Esophagus (tissue), 2 donors: ENCODE data around the gene PTPRN. TPM values are rescaled to one million over a fixed set of nuclear protein-coding genes. Genes with fewer than 3 reads are reported as not detected.

ENCODE experiments used
- H3K27ac ChIP-seq, 2 donors: one replicate each; pipeline ENCODE4 v1.5.1; 2013; ENCODE audit warnings: low read depth in 2 of 2, mild to moderate bottlenecking in 2 of 2, inconsistent platforms in 1 of 2, low read length in 1 of 2, moderate library complexity in 1 of 2
- H3K27me3 ChIP-seq, 2 donors: one replicate each; pipeline ENCODE4 v1.6.1; 2013; ENCODE audit warnings: low read length in 2 of 2, control low read depth in 1 of 2, mild to moderate bottlenecking in 1 of 2; ENCODE audit not compliant: insufficient read depth in 2 of 2, control insufficient read depth in 1 of 2
- H3K36me3 ChIP-seq, 2 donors: one replicate each; pipeline ENCODE4 v1.6.1; 2013; ENCODE audit warnings: low read length in 1 of 2; ENCODE audit not compliant: control insufficient read depth in 2 of 2, insufficient read depth in 2 of 2
- H3K4me1 ChIP-seq, 2 donors: one replicate each; pipeline ENCODE4 v1.6.1; 2013; ENCODE audit warnings: low read length in 1 of 2; ENCODE audit not compliant: control insufficient read depth in 2 of 2, insufficient read depth in 2 of 2
- H3K4me3 ChIP-seq, 2 donors: one replicate each; pipeline ENCODE4 v1.5.1; 2013; ENCODE audit warnings: low read length in 2 of 2, mild to moderate bottlenecking in 2 of 2, low read depth in 1 of 2, moderate library complexity in 1 of 2
- H3K9me3 ChIP-seq, 2 donors: one replicate each; pipeline ENCODE4 v1.6.1; 2013; ENCODE audit warnings: mild to moderate bottlenecking in 2 of 2, low read depth in 1 of 2, low read length in 1 of 2, moderate library complexity in 1 of 2; ENCODE audit not compliant: control insufficient read depth in 2 of 2, insufficient read depth in 1 of 2
- WGBS, 2 donors: extraction: QIAGEN DNeasy Blood & Tissue Kit; methylation state at CpG; one replicate each; pipeline ENCODE4 v1.1.7; 2013; 5-methylcytosine and 5-hydroxymethylcytosine counted together
- polyA plus RNA-seq, 2 donors: library from polyadenylated mRNA; stranded (reverse); fragments of 200-250 nt; gene quantifications; one replicate each; pipeline ENCODE4 v1.2.3, GENCODE V29; 2013
- donor health status: healthy with polysubstance abuse.
- donor health status: Bipolar disorder and iron deficiency.

The PTPRN gene
- polyA plus RNA-seq, 2 donors = 0.02 to 0.14 TPM

DNA sequence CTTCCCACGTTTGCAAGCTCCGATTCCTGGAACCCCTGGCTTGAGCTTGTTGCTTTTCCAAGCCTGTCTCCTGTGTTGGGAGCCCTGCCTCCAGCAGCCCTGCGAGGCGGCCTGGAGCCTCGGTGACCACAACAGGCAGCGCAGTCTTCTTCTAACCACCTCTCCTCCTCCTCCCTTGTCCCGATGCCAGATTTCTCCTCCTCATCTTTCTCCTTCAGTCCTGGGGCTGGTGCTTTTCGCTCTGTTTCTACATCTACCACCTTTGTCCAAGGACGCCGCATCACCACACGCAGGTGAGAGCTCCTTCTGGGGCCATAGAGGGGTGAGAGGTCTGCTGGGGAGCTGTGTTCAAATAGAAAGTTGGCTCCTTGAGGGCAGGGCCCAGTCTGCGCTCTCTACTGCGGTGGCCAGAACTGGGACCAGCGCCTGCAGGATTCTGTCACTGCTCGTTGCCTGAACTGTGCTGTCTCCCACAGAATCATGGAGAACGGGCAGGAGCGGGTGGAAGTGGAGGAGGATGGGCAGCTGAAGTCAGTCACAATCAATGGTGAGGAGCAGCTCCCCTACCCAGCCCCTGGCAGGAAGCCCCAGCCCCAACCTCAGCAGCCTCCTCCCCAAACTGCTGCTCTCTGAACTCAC, 26.1 kb downstream of the PTPRN start:
- Histone ChIP-seq H3K27me3 (no peaks in the 10 kb centered on the region), H3K4me1 (peaks cover 0 to 32% of the 10 kb centered on the region in 2 donors), H3K4me3 (no peak overlapping the region), H3K9me3 (no peaks in the 10 kb centered on the region), H3K36me3 (peaks cover 0 to 30% of the 10 kb centered on the region in 2 donors), H3K27ac (peak overlapping the region in 1 of 2 donors; percentile 45)
- 88 to 92% methylated on average over 17 of the region's 17 CpGs for WGBS, 2 donors

GRCh38 chr2:219282375-219282774, 26.8 kb downstream of the PTPRN start:
- H3K4me3 ChIP-seq = no peak overlapping the region
- H3K27ac ChIP-seq = no peak overlapping the region
- WGBS, 2 donors = 85 to 93% methylated on average over 5 of the region's 5 CpGs
- H3K4me1 ChIP-seq = peaks cover 4 to 29% of the 10 kb centered on the region in 2 donors
- no peaks in the 10 kb centered on the region for H3K27me3 ChIP-seq
- peaks cover 0 to 30% of the 10 kb centered on the region in 2 donors for H3K36me3 ChIP-seq
- H3K9me3 ChIP-seq = no peaks in the 10 kb centered on the region

- H3K4me3 ChIP-seq = no peak overlapping the region
- H3K9me3 ChIP-seq = no peaks in the 10 kb centered on the region
- peaks cover 4 to 25% of the 10 kb centered on the region in 2 donors for H3K4me1 ChIP-seq
- H3K36me3 ChIP-seq = peaks cover 0 to 30% of the 10 kb centered on the region in 2 donors
- H3K27me3 ChIP-seq = no peaks in the 10 kb centered on the region
- H3K27ac ChIP-seq = no peak overlapping the region
- 87% methylated on average over 8 of the region's 8 CpGs for WGBS, 2 donors
Observed at GRCh38 chr2:219281588-219281987, 27.6 kb downstream of the PTPRN start.

DNA sequence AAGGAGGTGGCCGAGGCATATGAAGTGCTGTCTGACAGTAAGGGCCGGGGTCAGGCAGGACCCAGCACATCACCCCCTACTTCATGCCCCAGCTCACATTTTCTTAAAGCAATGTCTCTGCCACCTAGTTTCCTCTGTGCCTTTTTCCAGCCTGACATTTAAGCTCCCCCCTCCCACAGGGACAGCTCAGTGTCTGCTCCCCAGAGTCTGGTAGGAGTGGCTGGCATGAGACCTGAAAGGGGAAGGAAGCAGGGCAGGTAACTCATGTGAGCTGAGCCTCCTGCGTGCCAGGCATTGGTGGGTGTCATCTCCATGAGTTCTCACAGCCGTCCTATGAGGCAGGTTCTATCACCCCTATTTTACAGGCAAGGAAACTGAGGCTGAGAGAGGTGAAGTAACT, 28.6 kb downstream of the PTPRN start:
- Histone ChIP-seq H3K27me3 (no peaks in the 10 kb centered on the region), H3K4me3 (no peak overlapping the region), H3K36me3 (peaks cover 0 to 30% of the 10 kb centered on the region in 2 donors), H3K27ac (no peak overlapping the region), H3K9me3 (no peaks in the 10 kb centered on the region), H3K4me1 (peaks cover 4 to 20% of the 10 kb centered on the region in 2 donors)
- 90 to 91% methylated on average over 4 of the region's 4 CpGs for WGBS, 2 donors

GRCh38 chr2:219279916-219280516, 29.2 kb downstream of the PTPRN start:
- Histone ChIP-seq H3K9me3 (no peaks in the 10 kb centered on the region), H3K36me3 (peaks cover 0 to 25% of the 10 kb centered on the region in 2 donors), H3K27ac (peak overlapping the region; percentile 89 to 93), H3K27me3 (no peaks in the 10 kb centered on the region), H3K4me1 (peaks cover 4 to 13% of the 10 kb centered on the region in 2 donors), H3K4me3 (peak overlapping the region; percentile 51 to 55)
- WGBS, 2 donors = 41 to 46% methylated on average over 12 of the region's 12 CpGs

GRCh38 chr2:219279151-219279915, 29.9 kb downstream of the PTPRN start, which contains the start of gene DNAJB2:
Gene DNAJB2, plus strand, starts transcription at chr2:219279366. Its CDS starts 468 bp downstream, at chr2:219279834.
- Histone ChIP-seq H3K36me3 (peaks cover 0 to 20% of the 10 kb centered on the region in 2 donors), H3K27ac (peak within 1 kb of the TSS; percentile 89 to 93), H3K27me3 (no peaks in the 10 kb centered on the region), H3K9me3 (no peaks in the 10 kb centered on the region), H3K4me1 (peaks cover 4 to 12% of the 10 kb centered on the region in 2 donors), H3K4me3 (peak within 1 kb of the TSS; percentile 51 to 55)
- WGBS, 2 donors = 1% methylated on average over 47 to 65 of the region's 65 CpGs

DNA sequence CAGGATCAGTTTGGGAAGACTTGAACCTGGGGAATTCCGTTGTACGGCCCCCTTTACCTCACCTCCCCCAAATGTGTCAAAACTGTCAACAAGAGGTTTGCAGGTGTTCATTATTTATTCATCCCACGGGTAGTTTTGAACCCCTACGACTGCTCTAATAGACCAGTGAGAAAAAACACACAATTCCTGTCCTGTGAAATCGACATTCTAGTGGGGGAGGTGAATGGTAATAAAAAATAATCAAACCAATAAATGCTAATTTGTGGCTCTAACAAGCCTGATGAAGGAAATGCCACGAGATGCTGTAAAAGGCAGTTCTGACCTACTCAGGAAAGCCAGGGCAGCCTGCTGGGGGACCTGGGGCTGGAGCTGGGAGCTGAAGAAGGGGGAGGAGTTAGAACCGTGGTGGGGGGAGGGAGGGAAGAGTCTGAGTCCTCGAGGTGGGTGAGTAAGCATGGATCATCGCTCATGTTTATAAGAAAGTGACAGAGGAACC, 30.5 kb downstream of the PTPRN start:
- Histone ChIP-seq H3K9me3 (no peaks in the 10 kb centered on the region), H3K4me1 (peaks cover 4 to 16% of the 10 kb centered on the region in 2 donors), H3K36me3 (peaks cover 0 to 20% of the 10 kb centered on the region in 2 donors), H3K27ac (peak overlapping the region; percentile 89 to 93), H3K27me3 (no peaks in the 10 kb centered on the region), H3K4me3 (peak overlapping the region in 1 of 2 donors; percentile 11)
- WGBS, 2 donors = 13 to 16% methylated on average over 9 of the region's 9 CpGs

GRCh38 chr2:219277703-219278654, 31.2 kb downstream of the PTPRN start:
- peaks cover 0 to 15% of the 10 kb centered on the region in 2 donors for H3K36me3 ChIP-seq
- H3K27me3 ChIP-seq = no peaks in the 10 kb centered on the region
- no peak overlapping the region for H3K4me3 ChIP-seq
- WGBS, 2 donors = 25% methylated on average over 25 of the region's 25 CpGs
- H3K27ac ChIP-seq = peak overlapping the region; percentile 48 to 93
- no peaks in the 10 kb centered on the region for H3K9me3 ChIP-seq
- peaks cover 4 to 15% of the 10 kb centered on the region in 2 donors for H3K4me1 ChIP-seq
